Neural progenitor cell (in vitro differentiated cells): Measurements from ENCODE around the gene COL23A1.

Source experiments
- CTCF ChIP-seq: fragments of 200-600 bp; sonication (generic); IDR thresholded peaks from 2 replicates; pipeline ENCODE4 v1.5.1; 2017; ENCODE audit warnings: antibody characterized with exemption, mild to moderate bottlenecking
- EZH2 ChIP-seq: fragments of 200-600 bp; sonication (generic); IDR thresholded peaks from 2 replicates; pipeline ENCODE4 v1.6.1; 2017; ENCODE audit warnings: antibody characterized with exemption, mild to moderate bottlenecking, moderate library complexity
- EZH2phosphoT487 ChIP-seq: fragments of 200-600 bp; sonication (generic); IDR thresholded peaks from 2 replicates; pipeline ENCODE4 v1.6.1; 2017; ENCODE audit warnings: antibody characterized with exemption

DNA sequence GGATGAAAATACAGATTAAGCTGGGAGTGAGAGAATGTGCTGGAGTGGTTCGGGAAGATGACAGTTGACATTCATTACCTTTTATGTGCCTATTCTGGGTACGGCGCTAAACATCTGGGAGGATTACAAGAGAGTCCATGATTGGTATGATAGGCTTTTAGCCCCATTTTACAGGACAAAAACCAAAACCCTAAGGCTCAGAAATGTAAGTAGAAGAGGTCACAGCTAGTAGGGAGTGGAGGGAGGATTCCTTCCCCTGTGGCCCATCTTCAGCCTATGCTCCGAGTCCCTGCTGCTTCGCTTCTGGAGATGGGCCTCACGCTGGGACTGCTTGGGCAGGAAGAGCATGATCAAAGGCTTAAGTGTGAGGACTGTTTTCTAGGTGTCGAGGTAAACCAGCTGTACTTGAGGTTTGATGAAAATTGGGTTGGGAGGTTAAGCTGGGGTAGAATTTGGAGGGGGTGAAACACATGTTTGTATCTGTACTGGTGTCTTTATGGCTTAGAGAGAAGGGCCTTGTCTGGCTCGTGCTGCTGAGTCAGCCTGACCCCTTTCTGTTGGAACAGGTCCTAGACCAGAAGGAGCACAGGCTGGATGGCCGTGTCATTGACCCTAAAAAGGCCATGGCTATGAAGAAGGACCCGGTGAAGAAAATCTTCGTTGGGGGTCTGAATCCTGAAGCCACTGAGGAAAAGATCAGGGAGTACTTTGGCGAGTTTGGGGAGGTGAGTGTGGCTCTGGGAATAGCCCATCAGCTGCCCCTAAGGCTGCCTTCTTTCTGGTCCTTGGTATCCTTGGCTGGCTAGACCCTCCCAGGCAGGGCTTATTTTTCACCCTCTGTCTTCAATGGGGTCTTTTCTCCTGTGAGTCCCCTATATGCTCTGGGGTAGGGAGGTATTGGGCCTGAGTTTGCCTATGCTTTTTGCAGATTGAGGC, 383.8 kb downstream of the COL23A1 start:
- TF ChIP-seq CTCF (no peak), EZH2 (no peak), EZH2phosphoT487 (no peak)
